ENCODE measurements around the gene LRRIQ1.

- TF ChIP-seq EZH2 (IDR thresholded peaks at IDR 0.05; ENCODE audit: borderline replicate concordance, insufficient read depth, low read depth, low read length, poor library complexity, severe bottlenecking) = no peak
- no peak for TF ChIP-seq CTCF (IDR thresholded peaks at IDR 0.05)
Observed at GRCh38 chr12:85266356-85266755, 230.2 kb downstream of the LRRIQ1 start.
